Measurements from ENCODE around the gene CNR1. TPM values are rescaled to one million over a fixed set of nuclear protein-coding genes. Genes with fewer than 3 reads are reported as not detected.

Gene CNR1
- total RNA-seq, 1 donor from 2014 or later = 1.00 TPM

- H4K20me1 ChIP-seq (ENCODE audit: insufficient read depth, low read length) = no peaks in the 10 kb centered on the region
- no peaks in the 10 kb centered on the region for H3K4me1 Mint-ChIP-seq (ENCODE audit: low read depth, unreplicated experiment)
- H3K9me3 ChIP-seq (ENCODE audit: insufficient read depth, low read depth, low read length) = peaks cover 3% of the 10 kb centered on the region
- no peaks in the 10 kb centered on the region for H3K79me2 ChIP-seq (ENCODE audit: insufficient read depth, low read length)
- H3K27me3 ChIP-seq (ENCODE audit: insufficient read depth, low read length) = no peaks in the 10 kb centered on the region
- no peaks in the 10 kb centered on the region for H3K4me1 ChIP-seq (ENCODE audit: insufficient read depth, low read length)
- H3K27me3 Mint-ChIP-seq (ENCODE audit: low read depth, unreplicated experiment) = peaks cover 4% of the 10 kb centered on the region
- H3K4me2 ChIP-seq (ENCODE audit: low read length) = no peak overlapping the region
- H3K36me3 Mint-ChIP-seq (ENCODE audit: low read depth, unreplicated experiment) = no peaks in the 10 kb centered on the region
- peaks cover 5% of the 10 kb centered on the region for H3K9me3 Mint-ChIP-seq (ENCODE audit: unreplicated experiment)
- no peak overlapping the region for H3K4me3 ChIP-seq (ENCODE audit: insufficient read depth, low read depth, low read length)
- H3K27ac Mint-ChIP-seq (ENCODE audit: unreplicated experiment) = no peak overlapping the region
- no peaks in the 10 kb centered on the region for H3K36me3 ChIP-seq (ENCODE audit: insufficient read depth, low read length)
- H3K27ac ChIP-seq (ENCODE audit: low read depth, low read length) = no peak overlapping the region
- no peak for TF ChIP-seq EZH2 (IDR thresholded peaks at IDR 0.05; ENCODE audit: insufficient read depth, low read length)
- TF ChIP-seq CTCF (IDR thresholded peaks at IDR 0.05; ENCODE audit: insufficient read depth, low read depth, low read length) = no peak
- FAIRE-seq (no peak), DNase-seq (ENCODE audit: low read depth) (no peak)
- no peak overlapping the region for H2AFZ ChIP-seq (ENCODE audit: low read depth, low read length)
- no peak overlapping the region for H3K4me3 Mint-ChIP-seq (ENCODE audit: unreplicated experiment)
- no peak overlapping the region for H3K9ac ChIP-seq (ENCODE audit: low read length)
Observed at GRCh38 chr6:88120635-88121034, 45.5 kb downstream of the CNR1 start.

- H3K79me2 ChIP-seq (ENCODE audit: insufficient read depth, low read length) = no peaks in the 10 kb centered on the region
- Mint-ChIP-seq H3K9me3 (ENCODE audit: unreplicated experiment) (no peaks in the 10 kb centered on the region), H3K4me3 (ENCODE audit: unreplicated experiment) (no peak overlapping the region), H3K27me3 (ENCODE audit: low read depth, unreplicated experiment) (peaks cover 4% of the 10 kb centered on the region), H3K4me1 (ENCODE audit: low read depth, unreplicated experiment) (no peaks in the 10 kb centered on the region), H3K36me3 (ENCODE audit: low read depth, unreplicated experiment) (no peaks in the 10 kb centered on the region), H3K27ac (ENCODE audit: unreplicated experiment) (no peak overlapping the region)
- no peaks in the 10 kb centered on the region for H3K9me3 ChIP-seq (ENCODE audit: insufficient read depth, low read depth, low read length)
- H4K20me1 ChIP-seq (ENCODE audit: insufficient read depth, low read length) = no peaks in the 10 kb centered on the region
- no peaks in the 10 kb centered on the region for H3K4me1 ChIP-seq (ENCODE audit: insufficient read depth, low read length)
- TF ChIP-seq EZH2 (IDR thresholded peaks at IDR 0.05; ENCODE audit: insufficient read depth, low read length) = no peak
- no peaks in the 10 kb centered on the region for H3K27me3 ChIP-seq (ENCODE audit: insufficient read depth, low read length)
- no peak overlapping the region for H3K27ac ChIP-seq (ENCODE audit: low read depth, low read length)
- H2AFZ ChIP-seq (ENCODE audit: low read depth, low read length) = no peak overlapping the region
- no peaks in the 10 kb centered on the region for H3K36me3 ChIP-seq (ENCODE audit: insufficient read depth, low read length)
- H3K4me3 ChIP-seq (ENCODE audit: insufficient read depth, low read depth, low read length) = no peak overlapping the region
- no peak overlapping the region for H3K4me2 ChIP-seq (ENCODE audit: low read length)
- FAIRE-seq (no peak), DNase-seq (ENCODE audit: low read depth) (no peak)
- H3K9ac ChIP-seq (ENCODE audit: low read length) = no peak overlapping the region
Observed at GRCh38 chr6:88119769-88120168, 46.4 kb downstream of the CNR1 start.

- Histone ChIP-seq H3K36me3 (ENCODE audit: insufficient read depth, low read length) (no peaks in the 10 kb centered on the region), H3K4me1 (ENCODE audit: insufficient read depth, low read length) (no peaks in the 10 kb centered on the region), H3K9me3 (ENCODE audit: insufficient read depth, low read depth, low read length) (no peaks in the 10 kb centered on the region), H3K4me2 (ENCODE audit: low read length) (no peak overlapping the region), H2AFZ (ENCODE audit: low read depth, low read length) (no peak overlapping the region), H3K4me3 (ENCODE audit: insufficient read depth, low read depth, low read length) (no peak overlapping the region), H3K27me3 (ENCODE audit: insufficient read depth, low read length) (no peaks in the 10 kb centered on the region), H4K20me1 (ENCODE audit: insufficient read depth, low read length) (no peaks in the 10 kb centered on the region), H3K79me2 (ENCODE audit: insufficient read depth, low read length) (no peaks in the 10 kb centered on the region), H3K27ac (ENCODE audit: low read depth, low read length) (no peak overlapping the region), H3K9ac (ENCODE audit: low read length) (no peak overlapping the region)
- DNase-seq (ENCODE audit: low read depth) (no peak), FAIRE-seq (no peak)
- Mint-ChIP-seq H3K9me3 (ENCODE audit: unreplicated experiment) (peaks cover 3% of the 10 kb centered on the region), H3K27ac (ENCODE audit: unreplicated experiment) (no peak overlapping the region), H3K36me3 (ENCODE audit: low read depth, unreplicated experiment) (no peaks in the 10 kb centered on the region), H3K27me3 (ENCODE audit: low read depth, unreplicated experiment) (peaks cover 4% of the 10 kb centered on the region), H3K4me3 (ENCODE audit: unreplicated experiment) (no peak overlapping the region), H3K4me1 (ENCODE audit: low read depth, unreplicated experiment) (no peaks in the 10 kb centered on the region)
- no peak for TF ChIP-seq EZH2 (IDR thresholded peaks at IDR 0.05; ENCODE audit: insufficient read depth, low read length)
- no peak for TF ChIP-seq CTCF (IDR thresholded peaks at IDR 0.05; ENCODE audit: insufficient read depth, low read depth, low read length)
Observed at GRCh38 chr6:88116276-88116675, 49.9 kb downstream of the CNR1 start.
